Ramos (cell line): ENCODE measurements around the gene PTPRM.

Experiments
- in situ Hi-C: fragments of 300-500 bp; cut with MboI; formaldehyde crosslinking; loops from one replicate; pipeline ENCODE4 v1.14.3; 2022; ENCODE audit warnings: low sequenced_read_pairs; ENCODE audit not compliant: unreplicated experiment

PTPRM gene

DNA sequence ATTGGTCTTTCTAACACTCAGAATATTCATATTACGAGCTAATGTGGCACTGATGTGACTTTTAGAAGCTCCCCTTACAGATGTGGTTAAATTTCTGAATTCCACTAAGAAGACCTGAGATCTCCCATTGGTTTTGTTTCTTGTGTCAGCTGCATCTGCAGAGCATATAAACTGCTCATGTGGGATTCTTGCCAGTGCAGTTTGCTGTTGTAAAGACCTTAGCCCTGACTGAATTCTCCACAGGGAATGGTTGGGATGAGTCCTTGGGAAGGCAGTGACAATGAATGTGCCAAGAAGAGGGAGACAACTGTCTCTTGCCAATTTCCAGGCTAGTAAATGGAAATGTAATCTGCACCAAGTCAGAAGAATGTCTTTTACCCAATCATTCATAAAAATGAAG, 94.1 kb downstream of the PTPRM start:
- in situ Hi-C loops: no loop called here

- in situ Hi-C loops: no loop called here
Observed at GRCh38 chr18:7662866-7663265, 95.8 kb downstream of the PTPRM start.

DNA sequence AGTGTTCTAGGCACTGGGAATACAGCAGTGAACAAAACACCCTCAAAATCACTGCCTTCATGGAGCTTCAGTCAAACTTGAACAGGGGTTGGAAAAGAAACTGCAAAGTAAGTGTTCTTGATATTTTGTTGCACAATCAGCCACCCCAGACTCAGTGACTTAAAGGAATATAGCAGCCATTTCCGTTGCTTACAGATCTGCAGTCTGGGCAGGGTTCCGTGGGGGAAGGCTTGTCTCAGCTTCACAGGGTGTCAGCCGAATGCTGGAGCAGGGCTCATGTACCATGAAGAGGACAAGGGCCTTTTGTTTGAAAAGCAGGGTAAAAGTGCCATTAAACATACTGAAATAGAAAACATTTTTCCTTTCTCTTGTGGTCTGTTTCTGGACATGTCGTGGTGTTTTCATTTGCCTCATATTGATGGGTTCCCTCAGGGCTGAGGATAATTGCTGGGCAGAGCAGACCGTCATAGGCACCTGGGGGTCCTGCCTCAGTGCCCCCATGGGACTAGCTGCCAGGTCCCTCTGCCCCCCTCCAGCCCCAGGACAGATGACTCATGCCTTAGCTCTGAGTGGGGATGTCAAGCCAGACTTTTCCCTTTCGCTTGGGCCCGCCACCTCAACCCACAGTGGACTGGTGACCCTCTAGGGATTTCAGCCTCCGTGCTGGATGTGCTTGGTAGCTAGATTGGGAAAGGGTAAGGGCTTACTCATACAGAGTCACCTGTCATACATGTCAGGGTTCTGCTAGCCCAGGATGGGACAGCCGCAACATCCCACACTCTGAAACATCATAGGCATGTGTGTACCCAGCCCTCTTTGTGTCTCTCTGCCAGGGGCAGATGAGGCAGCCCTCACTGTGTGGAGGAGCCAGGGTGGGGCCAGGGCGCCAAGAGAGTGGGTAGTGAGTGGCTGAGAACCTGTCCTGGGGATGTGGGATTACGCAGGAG, 96.5 kb downstream of the PTPRM start:
- in situ Hi-C loops: no loop called here

GRCh38 chr18:7666195-7666776, 99.2 kb downstream of the PTPRM start:
- in situ Hi-C loops: no loop called here

- in situ Hi-C loops: no loop called here
Observed at GRCh38 chr18:7668392-7668791, 101.3 kb downstream of the PTPRM start.

GRCh38 chr18:7669361-7669760, 102.2 kb downstream of the PTPRM start:
- in situ Hi-C loops: no loop called here

DNA sequence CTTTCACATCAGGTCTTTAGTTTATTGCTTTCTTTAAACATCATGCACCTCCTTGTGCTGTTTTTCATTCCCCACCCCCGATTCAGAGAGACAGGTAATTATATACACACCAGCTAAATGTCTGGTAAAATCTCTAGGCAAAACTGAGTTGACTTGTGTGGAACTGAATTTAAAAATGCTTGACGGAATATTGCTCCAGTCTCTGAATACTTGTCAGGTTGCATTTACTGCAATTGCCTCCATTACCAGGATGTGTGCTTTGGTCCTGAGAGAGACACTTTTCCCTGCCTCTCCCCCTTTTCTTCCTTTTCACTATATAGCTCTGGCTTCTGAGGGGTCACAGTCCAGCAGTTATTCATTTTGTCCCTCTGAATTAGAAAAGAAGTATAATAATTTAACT, 104.0 kb downstream of the PTPRM start:
- in situ Hi-C loops: no loop called here

DNA sequence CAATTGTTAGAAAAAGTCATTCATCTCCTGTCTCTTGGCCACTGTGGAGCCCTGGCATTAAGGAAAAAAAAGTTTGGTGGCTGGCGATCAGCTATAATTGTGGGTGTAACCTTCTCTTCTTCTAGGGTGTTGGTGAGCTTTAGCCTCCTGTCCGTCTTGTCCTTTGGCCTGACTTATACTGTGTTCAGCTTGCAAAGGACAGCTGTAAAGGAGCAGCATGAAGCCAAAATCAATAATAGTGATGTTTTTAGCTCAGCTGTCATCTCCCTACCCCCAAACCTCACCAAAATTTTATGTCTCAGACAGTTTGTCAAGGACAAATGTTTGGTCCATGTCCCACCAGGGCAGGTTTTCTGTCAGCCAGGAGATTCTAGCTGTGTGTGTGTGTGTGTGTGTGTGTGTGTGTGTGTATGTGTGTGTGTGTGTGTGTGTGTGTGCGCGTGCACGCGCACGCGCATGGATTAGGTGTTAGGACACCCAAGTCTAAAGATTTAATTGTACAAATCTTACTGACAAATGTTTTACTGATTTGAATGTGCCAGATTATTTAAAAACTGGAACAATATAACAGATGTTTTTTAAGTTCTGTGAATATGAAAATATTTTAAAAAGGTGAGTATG, 109.2 kb downstream of the PTPRM start:
- in situ Hi-C loops: no loop called here

DNA sequence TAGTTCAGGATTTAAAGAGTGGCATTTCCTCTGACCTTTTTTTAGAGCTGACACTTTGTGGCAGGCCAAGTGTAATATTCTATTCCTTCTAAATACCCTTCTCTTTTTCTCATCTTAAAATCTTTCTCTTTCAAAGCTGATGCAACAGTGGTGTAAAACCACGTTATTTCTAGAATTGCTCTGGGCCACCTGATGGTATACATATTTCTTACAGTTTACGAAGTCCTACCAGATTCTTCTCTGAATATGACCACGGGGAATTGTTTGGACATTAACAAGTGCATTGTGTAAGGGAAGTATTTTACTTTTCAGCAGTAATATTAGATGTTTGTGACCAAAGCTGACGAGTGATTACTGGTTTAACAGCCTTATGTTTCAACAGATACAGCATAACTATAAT, 109.9 kb downstream of the PTPRM start:
- in situ Hi-C loops: no loop called here

- in situ Hi-C loops: no loop called here
Observed at GRCh38 chr18:7677424-7677823, 110.3 kb downstream of the PTPRM start.

DNA sequence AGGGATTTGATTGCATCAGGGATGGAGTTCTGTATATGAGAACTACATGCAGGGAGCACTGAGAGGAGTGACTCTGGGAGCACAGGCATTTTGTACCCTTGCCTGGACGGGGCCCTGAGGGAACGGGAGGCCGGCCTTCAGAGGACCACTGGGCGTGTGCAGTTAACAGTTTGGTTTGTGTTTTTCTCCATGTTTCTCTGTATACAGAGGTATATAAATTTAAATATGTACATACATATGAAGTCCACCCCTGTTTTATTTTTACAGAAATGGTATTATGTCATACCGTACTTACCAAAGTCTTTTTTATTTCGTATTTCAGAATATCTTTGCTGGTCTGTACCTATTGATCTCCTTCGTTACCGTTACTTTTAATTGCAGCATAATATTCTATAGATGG, 111.3 kb downstream of the PTPRM start:
- in situ Hi-C loops: no loop called here

DNA sequence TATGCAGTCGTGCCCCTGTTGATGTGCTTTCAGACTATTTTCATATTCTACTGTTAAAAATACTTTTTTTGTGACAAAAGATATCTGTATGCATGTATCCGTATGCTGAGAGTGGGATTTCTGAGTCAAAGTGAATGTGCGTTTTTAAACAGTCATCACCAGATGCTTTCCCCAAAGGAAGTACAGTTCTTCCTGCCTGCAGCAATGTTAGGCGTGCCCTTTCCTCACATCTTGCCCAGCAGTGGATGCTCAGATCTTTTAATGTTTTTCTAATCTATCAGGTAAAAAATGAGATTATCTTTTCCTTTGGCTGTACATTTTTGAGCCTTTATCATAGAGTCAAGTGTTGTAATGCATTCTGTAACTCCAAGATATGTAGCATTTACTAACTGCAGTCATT, 111.7 kb downstream of the PTPRM start:
- in situ Hi-C loops: no loop called here

- in situ Hi-C loops: no loop called here
Observed at GRCh38 chr18:7681298-7681697, 114.2 kb downstream of the PTPRM start.

- in situ Hi-C loops: no loop called here
Observed at GRCh38 chr18:7682321-7682720, 115.2 kb downstream of the PTPRM start.

GRCh38 chr18:7683753-7684152, 116.6 kb downstream of the PTPRM start:
- in situ Hi-C loops: no loop called here

- in situ Hi-C loops: no loop called here
Observed at GRCh38 chr18:7684357-7684756, 117.2 kb downstream of the PTPRM start.

DNA sequence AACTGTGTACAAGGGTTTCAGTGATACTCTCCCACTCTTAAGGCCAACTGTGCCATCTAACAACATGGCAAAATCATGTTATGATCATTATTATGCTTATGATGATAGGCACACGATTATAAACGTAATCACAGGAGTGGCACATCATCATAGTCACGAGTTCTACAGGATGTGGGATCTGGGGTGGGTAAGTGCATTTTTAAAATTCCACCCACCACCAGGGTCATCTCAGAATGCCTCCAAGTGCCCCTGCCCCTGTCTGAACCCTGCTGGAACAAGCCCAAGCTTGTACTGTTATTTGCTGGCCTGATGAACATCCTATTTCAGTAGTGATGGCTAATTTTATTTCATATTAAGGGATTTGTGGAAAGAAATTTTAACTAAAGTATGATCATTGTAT, 117.8 kb downstream of the PTPRM start:
- in situ Hi-C loops: no loop called here

- in situ Hi-C loops: no loop called here
Observed at GRCh38 chr18:7686278-7686677, 119.2 kb downstream of the PTPRM start.

GRCh38 chr18:7688580-7688979, 121.5 kb downstream of the PTPRM start:
- in situ Hi-C loops: no loop called here

GRCh38 chr18:7691206-7691605, 124.1 kb downstream of the PTPRM start:
- in situ Hi-C loops: no loop called here

- in situ Hi-C loops: no loop called here
Observed at GRCh38 chr18:7696780-7697179, 129.7 kb downstream of the PTPRM start.
